Measurements from ENCODE around the gene GLRB.

The GLRB gene

GRCh38 chr4:157220371-157220881, 144.5 kb downstream of the GLRB start, which contains the start of gene GRIA2:
Gene GRIA2 (plus strand): TSS chr4:157220728. CDS start chr4:157221043, 315 bp downstream.
- TF ChIP-seq, protein P1, sequence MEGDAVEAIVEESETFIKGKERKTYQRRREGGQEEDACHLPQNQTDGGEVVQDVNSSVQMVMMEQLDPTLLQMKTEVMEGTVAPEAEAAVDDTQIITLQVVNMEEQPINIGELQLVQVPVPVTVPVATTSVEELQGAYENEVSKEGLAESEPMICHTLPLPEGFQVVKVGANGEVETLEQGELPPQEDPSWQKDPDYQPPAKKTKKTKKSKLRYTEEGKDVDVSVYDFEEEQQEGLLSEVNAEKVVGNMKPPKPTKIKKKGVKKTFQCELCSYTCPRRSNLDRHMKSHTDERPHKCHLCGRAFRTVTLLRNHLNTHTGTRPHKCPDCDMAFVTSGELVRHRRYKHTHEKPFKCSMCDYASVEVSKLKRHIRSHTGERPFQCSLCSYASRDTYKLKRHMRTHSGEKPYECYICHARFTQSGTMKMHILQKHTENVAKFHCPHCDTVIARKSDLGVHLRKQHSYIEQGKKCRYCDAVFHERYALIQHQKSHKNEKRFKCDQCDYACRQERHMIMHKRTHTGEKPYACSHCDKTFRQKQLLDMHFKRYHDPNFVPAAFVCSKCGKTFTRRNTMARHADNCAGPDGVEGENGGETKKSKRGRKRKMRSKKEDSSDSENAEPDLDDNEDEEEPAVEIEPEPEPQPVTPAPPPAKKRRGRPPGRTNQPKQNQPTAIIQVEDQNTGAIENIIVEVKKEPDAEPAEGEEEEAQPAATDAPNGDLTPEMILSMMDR (IDR thresholded peaks at IDR 0.05; ENCODE audit: control extremely low read depth, extremely low read depth, low read depth, missing control alignments) = no peak
- POLR2A ChIA-PET = no interaction called here
- peak; percentile 44 for DNase-seq (ENCODE audit: extremely low spot score)
- CTCF ChIA-PET = interaction anchor here (1.1 kb wide), 1 partner anchor 16 kb away, joined by 3 read pairs; no protein-coding TSS in a partner anchor

- ChIA-PET POLR2A (no interaction called here), CTCF (no interaction called here)
- TF ChIP-seq, protein P1 (IDR thresholded peaks at IDR 0.05; ENCODE audit: control extremely low read depth, extremely low read depth, low read depth, missing control alignments) = no peak
Observed at GRCh38 chr4:157221426-157221894, 145.5 kb downstream of the GLRB start.

More at GRCh38 chr4:157221426-157221894, 145.5 kb downstream of the GLRB start:
- DNase-seq (ENCODE audit: extremely low spot score) = no peak

Data from GM10248 (cell line).